Measurements from ENCODE around the gene PDE9A. TPM values are rescaled to one million over a fixed set of nuclear protein-coding genes. Genes with fewer than 3 reads are reported as not detected.

Gene PDE9A
- total RNA-seq, 4 donors from 2014 or later: 10.6 to 83.2 (median 28.5) TPM

- Histone ChIP-seq H3K4me1 (no peaks in the 10 kb centered on the region), H3K27ac (no peak overlapping the region), H3K4me3 (no peak overlapping the region), H3K27me3 (no peaks in the 10 kb centered on the region), H3K36me3 (peaks cover 0 to 100% of the 10 kb centered on the region in 2 donors), H3K9me3 (no peaks in the 10 kb centered on the region)
- no peak for ATAC-seq
- TF ChIP-seq POLR2AphosphoS5 (IDR thresholded peaks at IDR 0.05) (no peak), POLR2A (IDR thresholded peaks at IDR 0.05) (no peak), EP300 (IDR thresholded peaks at IDR 0.05) (no peak)
- TF ChIP-seq, protein P1, sequence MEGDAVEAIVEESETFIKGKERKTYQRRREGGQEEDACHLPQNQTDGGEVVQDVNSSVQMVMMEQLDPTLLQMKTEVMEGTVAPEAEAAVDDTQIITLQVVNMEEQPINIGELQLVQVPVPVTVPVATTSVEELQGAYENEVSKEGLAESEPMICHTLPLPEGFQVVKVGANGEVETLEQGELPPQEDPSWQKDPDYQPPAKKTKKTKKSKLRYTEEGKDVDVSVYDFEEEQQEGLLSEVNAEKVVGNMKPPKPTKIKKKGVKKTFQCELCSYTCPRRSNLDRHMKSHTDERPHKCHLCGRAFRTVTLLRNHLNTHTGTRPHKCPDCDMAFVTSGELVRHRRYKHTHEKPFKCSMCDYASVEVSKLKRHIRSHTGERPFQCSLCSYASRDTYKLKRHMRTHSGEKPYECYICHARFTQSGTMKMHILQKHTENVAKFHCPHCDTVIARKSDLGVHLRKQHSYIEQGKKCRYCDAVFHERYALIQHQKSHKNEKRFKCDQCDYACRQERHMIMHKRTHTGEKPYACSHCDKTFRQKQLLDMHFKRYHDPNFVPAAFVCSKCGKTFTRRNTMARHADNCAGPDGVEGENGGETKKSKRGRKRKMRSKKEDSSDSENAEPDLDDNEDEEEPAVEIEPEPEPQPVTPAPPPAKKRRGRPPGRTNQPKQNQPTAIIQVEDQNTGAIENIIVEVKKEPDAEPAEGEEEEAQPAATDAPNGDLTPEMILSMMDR (IDR thresholded peaks at IDR 0.05): no peak
- 92% methylated on average over 4 of the region's 28 CpGs; no CpG with 5 or more reads in 1 of the 2 donors for WGBS, 2 donors (ENCODE audit: low coverage in 1 of 2)
Measured at GRCh38 chr21:42769820-42770716, 116.6 kb downstream of the PDE9A start.

GRCh38 chr21:42770717-42771502 lies 117.5 kb downstream of the PDE9A start:
- H3K9me3 ChIP-seq: no peaks in the 10 kb centered on the region
- no peak for ATAC-seq

DNA sequence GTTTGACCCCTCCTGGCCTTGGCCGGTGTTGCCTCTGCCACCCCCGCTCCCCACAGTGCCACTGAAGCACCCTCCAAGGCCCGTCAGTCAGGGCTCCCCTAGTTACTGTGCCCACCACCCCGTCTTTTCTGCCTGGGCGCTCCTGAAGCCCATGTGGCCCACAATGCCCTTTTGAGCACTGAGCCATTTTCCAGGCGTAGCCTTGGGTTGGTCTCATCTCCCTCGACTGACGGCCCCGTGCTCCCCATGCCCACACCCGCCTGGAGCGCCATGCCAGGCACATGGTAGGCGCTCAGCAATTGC lies 118.0 kb downstream of the PDE9A start:
- no peak overlapping the region for H3K27ac ChIP-seq
- no peak for ATAC-seq
- TF ChIP-seq, protein P1 (IDR thresholded peaks at IDR 0.05): no peak
- TF ChIP-seq POLR2AphosphoS5 (IDR thresholded peaks at IDR 0.05): no peak
- no peak for TF ChIP-seq POLR2A (IDR thresholded peaks at IDR 0.05)
- TF ChIP-seq EP300 (IDR thresholded peaks at IDR 0.05): no peak
- no peaks in the 10 kb centered on the region for H3K4me1 ChIP-seq
- no peaks in the 10 kb centered on the region for H3K27me3 ChIP-seq
- no peak overlapping the region for H3K4me3 ChIP-seq
- 100% methylated on average over 1 of the region's 12 CpGs; no CpG with 5 or more reads in 1 of the 2 donors for WGBS, 2 donors (ENCODE audit: low coverage in 1 of 2)
- H3K36me3 ChIP-seq: peaks cover 0 to 100% of the 10 kb centered on the region in 2 donors
- H3K9me3 ChIP-seq: no peaks in the 10 kb centered on the region

More at GRCh38 chr21:42770717-42771502, 117.5 kb downstream of the PDE9A start:
- H3K4me1 ChIP-seq: no peaks in the 10 kb centered on the region
- no peak overlapping the region for H3K4me3 ChIP-seq
- WGBS, 2 donors (ENCODE audit: low coverage in 1 of 2): 84 to 97% methylated on average over 8 to 13 of the region's 27 CpGs
- peaks cover 0 to 100% of the 10 kb centered on the region in 2 donors for H3K36me3 ChIP-seq
- H3K27ac ChIP-seq: no peak overlapping the region
- H3K27me3 ChIP-seq: no peaks in the 10 kb centered on the region
- TF ChIP-seq, protein P1 (IDR thresholded peaks at IDR 0.05): no peak
- no peak for TF ChIP-seq POLR2AphosphoS5 (IDR thresholded peaks at IDR 0.05)
- TF ChIP-seq POLR2A (IDR thresholded peaks at IDR 0.05): no peak
- TF ChIP-seq EP300 (IDR thresholded peaks at IDR 0.05): no peak

GRCh38 chr21:42775123-42775522 lies 121.7 kb downstream of the PDE9A start:
- TF ChIP-seq EP300 (IDR thresholded peaks at IDR 0.05) (no peak), POLR2A (IDR thresholded peaks at IDR 0.05) (no peak), POLR2AphosphoS5 (IDR thresholded peaks at IDR 0.05) (no peak)
- TF ChIP-seq, protein P1 (IDR thresholded peaks at IDR 0.05): no peak
- Histone ChIP-seq H3K9me3 (no peaks in the 10 kb centered on the region), H3K27me3 (peaks cover 26% of the 10 kb centered on the region), H3K36me3 (peaks cover 0 to 70% of the 10 kb centered on the region in 2 donors), H3K4me3 (no peak overlapping the region), H3K4me1 (no peaks in the 10 kb centered on the region), H3K27ac (no peak overlapping the region)
- 82 to 100% methylated on average over 1 to 7 of the region's 12 CpGs for WGBS, 2 donors (ENCODE audit: low coverage in 1 of 2)
- ATAC-seq: no peak
